GM03348 (cell line): Measurements from ENCODE around the gene GINS2.

Source experiments
- DNase-seq: peaks from one replicate; pipeline ENCODE4 v3.0.0; 2012; ENCODE audit warnings: low spot score

The GINS2 gene

DNA sequence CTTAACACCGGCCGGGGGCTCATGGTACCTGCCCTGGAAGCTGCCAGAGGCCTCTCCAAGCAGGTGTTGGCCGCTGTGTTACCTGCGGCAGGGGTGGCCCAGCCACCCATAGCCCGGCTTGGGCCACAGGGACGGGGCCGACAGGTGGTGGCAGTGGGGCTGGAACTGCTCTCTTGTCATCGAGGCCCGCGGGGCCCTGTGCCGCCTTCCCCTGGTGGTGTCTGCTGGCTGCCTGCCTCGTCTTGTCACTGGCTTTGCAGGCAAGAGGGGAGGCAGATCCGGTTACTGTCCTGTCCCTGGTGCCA, 48.5 kb downstream of the GINS2 start:
- DNase-seq = no peak

DNA sequence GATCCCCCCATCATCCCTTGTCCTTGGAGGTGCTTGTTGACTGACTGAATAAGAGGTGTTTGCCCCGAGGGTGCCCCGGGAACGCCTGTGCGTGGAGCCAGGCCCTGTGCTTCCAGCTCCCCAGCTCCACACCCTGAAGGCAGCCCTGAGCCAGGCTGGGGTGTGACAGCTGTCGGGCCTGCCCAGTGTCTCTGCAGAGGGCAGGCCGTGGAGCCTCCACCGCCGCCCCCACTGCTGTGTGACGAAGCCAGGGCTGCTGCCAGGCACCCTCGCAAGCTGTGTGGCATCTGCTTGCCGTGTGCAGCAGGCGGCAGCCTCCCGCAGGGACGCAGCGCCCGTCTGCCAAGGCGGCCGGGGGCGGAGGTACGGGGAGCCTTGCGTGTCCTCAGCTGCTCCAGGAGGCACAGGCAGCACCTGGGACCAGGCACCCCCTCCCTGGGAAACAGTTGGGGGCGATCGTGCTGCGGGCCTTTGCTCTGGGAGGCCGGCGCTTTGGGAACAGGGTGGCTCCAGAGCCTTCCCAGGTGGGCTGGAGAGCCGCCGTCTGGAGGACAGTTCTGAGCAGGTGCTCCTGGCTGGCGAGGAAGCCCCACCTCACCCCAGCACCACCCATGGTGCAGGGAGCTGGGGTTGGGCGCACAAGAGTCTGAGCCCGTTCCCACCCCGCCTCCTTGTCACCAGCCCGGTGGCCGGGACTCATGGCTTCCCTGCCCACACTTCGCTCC, 49.1 kb downstream of the GINS2 start:
- DNase-seq = no peak

DNA sequence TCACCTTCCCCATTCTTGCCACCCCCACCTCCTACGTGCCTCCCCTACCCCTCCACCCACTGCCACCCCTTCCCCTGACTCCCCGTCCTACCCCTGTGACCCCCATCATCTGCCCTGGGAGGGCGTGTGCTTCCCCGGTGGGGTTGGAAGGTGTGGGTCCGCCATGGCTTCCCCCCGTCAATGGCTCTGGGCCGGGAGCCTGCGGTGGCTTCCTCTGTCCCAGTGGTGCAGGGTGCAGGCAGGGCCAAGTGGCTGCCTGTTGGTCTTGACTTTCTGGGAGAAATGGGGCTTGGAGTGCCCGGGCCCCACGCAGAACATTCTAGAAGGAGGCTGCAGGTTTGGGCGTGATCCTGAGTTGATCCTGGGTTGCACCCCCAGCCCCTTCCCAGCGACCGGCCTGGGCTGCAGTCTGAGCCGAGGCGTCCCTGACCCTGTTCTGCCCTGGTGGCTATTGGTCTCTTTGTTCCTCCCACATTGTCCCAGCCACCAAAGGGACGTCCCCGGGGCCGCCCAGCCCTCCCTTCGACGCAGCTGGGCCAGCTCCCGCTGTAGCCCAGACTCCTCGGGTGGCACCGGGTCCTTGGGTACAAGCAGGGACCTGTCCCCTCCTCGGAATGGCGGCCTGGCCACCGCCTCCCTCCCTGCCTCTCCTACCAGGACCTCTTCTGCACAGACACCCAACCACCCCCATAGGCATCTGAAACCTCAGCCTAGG, 49.9 kb downstream of the GINS2 start:
- no peak for DNase-seq

DNA sequence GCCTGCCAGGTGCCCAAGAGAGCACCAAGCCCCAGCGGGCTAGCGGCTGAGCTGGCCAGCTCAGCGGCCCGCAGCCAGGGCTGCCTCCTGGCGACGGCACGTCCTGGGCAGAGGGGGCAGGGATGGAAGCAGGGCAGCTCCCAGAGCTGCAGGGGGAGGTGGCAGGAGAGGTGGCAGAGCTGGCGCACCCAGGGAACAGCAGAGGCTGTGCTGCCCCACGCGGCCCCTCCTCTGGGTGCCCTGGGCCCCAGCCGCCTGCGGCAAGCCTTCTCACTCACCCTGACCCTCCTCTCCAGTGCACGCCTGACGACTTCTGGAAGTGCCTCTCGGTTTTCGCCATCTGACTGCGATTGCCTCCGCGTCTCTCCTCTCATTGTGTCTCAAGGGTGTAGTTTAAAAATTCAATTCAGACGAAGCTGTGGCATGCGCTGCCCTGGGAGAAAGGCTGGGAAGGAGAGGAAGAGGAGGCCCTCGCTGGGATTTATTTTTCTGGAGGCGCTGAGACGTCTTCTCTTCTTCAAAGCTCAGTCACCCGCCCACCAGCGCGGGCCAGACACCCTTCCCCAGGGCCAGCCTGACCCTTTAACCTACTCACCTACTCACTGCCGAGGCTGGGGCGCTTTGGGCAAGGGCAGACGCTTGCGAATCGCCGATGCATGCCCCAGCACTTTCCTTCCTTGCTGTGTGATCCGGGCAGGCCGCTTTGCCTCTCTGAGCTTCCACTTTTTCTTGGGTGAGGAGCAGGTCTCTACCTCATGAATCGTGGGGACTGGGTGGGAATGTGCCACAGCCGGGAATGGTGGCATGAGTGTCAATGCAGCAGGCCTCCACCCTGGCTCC, 50.7 kb downstream of the GINS2 start:
- DNase-seq = no peak

DNA sequence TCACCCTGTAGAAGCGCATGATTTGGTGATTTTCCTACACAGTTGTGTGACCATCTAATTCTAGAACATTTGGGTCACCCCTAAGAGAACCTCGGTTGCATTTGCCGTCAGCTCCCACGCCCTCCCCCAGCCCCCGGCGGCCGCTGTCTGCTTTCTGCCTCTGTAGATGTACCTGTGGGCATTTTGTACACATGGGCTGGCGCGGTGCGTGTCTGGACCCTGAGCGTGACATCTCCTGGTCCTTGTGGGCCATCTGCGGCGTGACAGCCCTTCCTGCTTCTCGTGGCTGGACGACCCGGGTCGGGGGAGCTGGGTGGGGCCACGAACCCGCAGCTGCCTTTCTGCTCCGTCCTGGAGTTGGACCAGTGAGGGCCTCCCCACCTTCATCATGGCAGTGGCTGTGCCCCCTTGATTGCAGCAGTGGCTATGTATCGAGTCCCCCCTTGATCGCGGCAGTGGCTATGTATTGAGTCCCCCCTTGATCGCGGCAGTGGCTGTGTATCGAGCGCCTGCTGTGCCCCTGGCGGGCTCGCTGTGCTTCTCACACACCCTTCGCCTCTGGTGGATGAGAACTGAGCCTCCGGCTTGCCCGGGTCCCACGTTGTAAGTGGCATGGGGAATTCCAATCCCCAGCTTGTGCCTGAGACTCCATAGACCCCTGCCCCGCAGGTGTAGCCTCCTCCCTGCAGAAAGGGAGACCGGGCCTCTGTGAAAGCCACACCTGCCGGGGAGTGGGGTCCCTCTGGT, 51.5 kb downstream of the GINS2 start:
- no peak for DNase-seq

DNA sequence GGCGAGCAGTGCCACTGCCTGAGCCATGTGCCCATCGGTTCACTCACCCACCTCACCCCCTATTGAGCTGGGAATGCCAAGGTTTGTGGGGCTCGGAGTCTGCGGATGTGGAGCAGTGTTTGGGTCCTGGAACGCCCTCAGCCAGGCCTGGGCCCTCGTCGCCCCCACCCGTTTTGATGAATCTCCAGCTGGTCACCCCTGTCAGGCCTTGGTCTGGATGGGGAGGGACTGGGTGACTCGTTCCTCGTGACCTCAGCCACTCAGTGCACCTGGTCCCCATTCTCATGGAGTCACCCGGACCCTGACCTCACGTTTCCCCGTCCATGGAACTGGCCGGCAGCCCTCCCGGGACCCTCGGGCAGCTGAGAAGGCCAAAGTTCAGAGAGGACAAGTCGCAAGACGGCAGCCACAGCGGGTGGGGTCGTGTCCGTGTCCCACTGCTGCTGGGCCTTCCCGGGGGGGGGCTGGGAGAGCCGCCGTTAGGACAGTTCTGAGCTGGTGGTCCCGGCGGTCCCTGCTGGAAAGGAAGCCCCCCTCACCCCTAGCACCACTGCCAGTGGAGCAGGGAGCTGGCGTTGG, 52.4 kb downstream of the GINS2 start:
- no peak for DNase-seq

DNA sequence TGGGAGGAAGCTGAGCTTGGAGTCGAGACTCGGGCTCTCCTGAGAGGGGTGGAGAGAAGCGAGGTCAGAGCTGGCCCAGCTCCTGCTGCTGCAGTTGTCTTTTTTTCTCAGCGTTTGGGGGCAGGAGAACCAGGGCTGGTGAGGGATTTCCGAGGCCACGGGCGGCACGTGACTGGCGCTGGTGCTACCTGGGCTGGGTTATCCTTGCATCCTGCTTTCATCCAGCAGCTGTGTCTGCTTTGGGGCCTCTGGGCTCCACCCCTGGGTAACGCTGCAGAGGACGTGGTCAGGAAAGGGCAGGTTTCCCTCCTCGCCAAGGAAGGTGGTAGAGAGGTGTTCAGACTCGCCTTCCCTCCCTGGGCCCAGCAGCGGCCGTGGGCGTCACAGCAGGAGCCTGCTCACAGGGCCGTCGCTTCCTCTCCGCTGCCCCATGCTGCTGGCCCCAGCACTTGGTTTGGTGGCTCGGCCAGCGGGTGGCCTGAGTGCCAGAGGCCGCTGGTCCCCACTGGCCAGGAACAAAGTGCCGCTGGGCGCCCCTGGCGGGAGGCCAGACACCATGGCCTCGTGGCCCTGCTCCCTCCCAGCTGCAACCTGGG, 53.1 kb downstream of the GINS2 start:
- DNase-seq = no peak

DNA sequence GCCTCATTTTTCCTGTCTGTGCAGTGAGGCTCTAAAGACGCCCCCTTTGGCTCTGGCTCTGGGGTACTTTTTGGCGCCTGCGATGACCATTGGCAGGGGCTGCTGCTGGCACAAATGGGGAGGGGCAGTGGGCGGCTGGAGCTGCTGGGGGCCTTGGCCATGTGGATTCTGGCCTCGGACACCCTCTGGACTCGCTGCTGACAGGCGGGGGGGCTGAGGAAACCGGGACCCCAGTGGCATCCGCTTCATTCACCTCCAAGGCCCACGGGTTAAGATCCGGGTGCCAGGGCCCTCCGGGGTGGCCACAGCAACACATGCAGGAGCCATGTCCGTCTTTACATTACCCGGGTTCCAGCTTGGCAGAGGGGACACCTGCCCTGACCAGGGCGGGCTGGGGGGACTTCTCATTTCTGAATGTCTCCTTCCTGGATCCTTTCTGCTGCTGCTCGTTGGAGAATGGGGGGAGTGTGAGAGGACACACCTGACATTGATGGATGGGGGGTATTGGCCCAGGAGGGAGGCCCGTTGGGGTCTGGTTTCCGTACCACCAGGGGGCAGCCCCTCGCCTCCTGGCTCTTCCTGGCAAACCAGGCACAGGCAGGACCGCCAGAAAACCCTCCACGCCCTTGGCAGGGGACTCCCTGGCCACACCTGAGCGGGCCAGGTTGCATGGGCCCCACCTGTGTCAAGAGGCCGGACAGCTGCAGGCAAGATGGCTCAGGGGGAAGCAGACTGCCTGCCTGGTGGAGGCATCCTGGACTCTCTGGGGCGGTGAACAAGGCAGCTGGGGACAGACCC, 53.8 kb downstream of the GINS2 start:
- no peak for DNase-seq

DNA sequence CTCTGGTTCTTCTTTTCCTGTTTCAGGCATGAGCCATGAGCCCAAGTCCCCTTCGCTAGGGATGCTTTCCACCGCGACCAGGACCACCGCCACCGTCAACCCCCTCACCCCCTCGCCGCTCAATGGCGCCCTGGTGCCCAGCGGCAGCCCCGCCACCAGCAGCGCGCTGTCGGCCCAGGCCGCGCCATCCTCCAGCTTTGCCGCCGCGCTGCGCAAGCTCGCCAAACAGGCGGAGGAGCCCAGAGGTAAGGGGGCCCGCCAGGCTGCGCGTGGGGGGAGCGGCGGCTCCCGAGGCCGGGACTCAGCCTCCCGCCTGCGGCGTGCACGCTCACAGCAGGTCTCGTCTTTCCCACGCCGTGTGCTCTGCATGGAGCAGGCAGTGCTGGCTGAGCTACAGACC, 54.9 kb downstream of the GINS2 start:
- no peak for DNase-seq

DNA sequence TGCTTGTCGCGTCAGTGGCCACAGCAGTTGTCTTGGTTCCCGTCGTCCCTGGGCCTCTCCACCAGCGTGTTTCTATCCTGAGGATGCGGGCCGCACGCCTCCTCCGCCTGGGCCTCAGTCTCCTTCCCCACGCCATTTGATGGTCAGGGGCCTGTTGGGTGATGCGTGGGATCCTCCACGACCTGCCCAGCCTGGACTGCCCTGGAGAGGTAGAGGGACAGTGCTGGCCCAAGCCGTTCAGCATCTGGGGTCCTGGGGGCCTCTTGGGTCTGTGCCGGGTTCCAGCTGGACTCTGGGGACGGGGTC, 55.4 kb downstream of the GINS2 start:
- no peak for DNase-seq

DNA sequence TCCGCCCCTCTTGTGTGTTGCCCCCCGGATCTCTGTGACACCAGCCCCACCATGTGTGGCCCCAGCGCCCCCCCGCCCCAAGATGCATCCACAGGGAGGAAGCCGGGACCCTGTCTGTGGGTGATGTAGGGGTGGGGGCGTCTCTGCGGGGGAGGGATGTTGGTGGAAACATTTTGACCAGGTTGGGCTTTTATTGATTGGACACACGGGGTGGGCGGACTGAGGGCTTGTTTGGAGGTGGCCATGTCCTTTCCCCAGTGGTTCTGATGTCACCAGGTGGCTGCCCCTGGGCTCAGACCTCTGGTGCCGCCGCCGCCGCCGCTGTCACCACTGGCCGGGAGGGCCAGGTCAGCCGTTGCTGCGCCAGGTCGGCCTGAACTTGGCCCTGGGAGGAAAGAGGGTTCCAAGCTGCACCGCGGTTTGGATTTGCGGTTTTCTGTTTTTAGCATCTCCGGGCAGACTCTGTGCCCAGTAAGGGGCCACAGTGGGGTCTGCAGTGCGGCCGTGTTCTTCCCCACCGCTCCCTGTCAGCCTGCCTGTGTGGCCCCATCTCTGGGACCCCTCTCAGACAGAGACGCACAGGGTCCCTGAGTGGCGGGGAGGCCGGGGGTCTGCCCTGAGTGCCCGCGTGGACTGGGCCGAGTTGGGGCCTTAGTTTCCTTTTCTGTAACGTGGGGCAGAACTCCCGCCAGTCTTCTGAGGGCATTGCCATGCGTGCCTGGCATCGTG, 55.9 kb downstream of the GINS2 start:
- no peak for DNase-seq

DNA sequence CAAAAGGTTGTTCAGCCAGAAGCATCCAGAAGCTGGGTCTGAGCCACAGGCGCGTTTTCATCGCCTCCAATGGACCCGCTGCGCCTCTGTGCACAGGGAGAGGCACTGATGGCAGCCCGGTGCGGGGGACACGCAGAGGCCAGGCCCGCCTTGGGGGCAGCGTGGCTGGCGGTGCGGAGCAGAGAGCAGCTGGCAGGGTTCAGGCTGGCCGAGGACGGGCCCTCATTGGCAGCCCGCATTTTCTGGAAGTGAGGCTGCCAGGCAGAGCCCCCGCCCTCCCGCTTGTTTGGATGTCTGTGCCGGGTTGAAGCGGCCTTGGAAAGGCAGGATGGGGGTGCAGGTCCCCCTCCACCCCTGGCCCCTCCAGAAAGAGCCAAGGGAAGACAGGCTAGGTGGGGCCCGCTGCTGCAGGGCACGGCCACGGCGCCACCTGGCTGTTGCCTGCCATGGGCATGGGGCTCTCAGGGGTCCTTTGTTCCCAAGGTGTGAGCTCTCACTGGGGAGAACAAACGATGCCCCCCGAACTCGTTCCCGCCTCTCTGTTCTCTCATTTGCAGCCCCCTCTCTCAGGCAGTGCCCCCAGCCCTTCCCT, 56.9 kb downstream of the GINS2 start:
- no peak for DNase-seq

DNA sequence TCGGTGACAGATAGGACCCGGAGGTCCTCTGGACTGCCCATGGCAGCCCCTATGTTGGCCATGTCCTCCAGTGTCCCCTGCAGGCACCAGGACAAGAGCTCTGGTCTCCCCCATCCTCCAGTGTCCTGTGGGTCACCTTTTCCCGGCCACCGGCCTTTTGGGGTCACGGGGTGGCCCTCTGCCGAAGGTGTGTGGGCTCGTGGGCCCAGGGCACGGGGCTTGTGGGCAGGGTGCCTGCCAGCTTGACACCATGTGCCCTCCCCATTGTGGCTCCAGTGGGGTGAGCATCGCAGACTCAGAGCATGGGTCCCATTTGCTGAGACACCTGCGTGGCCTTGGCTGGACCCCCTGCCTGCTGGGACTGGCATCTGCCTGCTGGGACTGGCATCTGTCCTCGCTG, 57.5 kb downstream of the GINS2 start:
- DNase-seq = no peak

DNA sequence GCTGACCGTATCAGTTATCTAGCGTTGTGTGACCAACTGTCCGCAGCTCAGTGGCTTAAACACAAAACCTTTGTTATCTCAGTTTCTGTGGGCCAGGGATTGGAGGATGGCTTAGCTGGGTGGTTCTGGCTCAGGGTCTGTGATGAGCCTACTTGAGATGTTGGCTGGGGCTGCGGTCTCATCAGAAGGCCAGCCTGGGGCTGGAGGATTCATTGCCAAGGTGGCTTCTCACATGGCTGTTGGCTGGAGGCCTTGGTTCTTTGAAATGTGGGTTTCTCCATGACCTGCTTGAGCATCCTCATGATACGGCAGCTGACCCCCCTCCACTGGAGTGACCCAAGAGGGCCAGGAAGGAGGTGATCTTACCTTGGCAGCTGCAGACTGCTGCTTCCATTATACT, 58.9 kb downstream of the GINS2 start:
- no peak for DNase-seq

DNA sequence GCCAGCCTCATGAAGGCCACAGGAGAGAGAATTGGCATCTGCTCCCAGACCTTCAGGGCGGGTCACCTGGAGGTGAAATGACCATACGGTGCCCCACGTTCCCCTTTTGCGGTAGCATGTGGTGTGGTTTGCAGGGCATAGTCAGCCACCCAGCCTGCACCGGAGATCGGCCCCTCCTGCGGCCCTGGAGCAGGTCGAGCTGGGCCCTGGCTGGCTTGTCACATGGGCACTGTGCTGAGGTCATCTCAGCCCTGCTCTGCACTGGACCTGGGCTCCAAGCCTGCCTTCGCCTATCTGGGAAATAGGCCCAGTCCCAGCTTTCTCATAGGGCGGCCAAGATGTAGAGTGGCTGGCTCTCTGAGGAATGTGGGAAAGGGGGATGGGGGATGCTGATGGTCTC, 59.4 kb downstream of the GINS2 start:
- DNase-seq = no peak

DNA sequence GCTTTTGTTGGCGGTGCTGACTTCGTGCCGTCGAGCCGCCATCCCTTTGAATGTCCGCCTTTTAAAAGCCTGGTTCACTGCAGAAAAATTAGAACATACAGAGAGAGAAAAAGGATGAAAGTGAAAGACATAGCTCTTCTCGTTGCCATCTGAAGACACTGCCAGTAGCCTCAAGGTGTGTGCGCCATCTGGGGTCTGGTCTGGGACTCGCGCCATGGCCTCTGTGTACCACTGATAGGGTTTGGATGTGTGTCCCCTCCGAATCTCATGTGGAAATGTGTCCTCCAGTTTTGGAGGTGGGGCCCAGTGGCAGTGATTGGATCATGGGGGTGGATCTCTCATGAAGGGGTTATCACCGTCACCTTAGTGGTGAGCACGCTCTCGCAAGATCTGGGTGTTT, 60.1 kb downstream of the GINS2 start:
- DNase-seq = no peak

DNA sequence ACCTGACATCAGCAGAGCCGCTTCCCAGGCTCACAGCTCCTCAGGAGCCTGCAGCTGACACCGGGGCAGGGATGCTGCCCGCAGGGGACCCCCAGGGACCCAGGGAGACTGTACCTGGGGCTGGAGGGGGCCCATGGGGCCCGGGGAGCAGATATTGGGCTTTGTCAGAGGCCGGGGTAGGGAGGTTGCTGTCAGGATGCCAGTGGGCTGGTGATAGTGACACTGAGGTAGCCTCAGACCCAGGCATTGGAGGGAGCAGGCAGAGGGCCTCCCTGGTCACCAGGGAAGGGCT, 60.5 kb downstream of the GINS2 start:
- no peak for DNase-seq

DNA sequence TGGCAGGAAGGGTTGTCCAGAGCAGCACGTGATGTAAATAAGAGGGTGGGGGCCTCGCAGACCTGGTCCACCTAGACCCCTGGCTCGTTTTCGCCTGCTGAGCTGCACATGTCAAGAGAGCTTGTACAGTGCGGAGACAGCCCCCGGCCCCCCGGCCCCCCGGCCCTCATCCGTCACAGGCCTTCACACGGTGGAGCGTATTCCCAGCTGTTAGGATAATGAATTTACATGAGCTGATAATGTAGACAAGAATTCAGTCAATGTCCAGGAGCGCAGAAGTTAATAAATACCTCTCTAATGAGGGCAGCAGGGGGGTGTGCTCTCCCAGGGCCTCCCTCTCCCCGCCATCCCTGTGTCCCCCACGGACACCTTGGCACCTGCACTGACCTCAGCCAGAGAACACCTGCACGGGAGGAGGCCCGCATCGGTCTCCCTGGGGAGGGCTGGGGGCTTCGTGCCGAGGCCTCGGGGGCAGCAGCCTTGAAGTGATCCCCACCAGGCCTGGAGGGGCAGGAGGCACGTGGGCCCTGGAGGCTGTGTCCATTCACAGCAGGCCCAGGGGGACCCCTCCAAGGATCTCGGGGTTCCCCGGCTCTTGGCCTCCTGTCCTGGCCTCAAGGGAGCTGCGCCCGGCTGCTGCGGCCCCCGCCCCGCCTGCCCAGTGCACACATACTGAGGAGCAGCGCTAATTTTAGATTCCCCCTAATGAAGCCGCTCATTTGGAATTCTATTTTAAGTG, 61.1 kb downstream of the GINS2 start:
- DNase-seq = no peak

DNA sequence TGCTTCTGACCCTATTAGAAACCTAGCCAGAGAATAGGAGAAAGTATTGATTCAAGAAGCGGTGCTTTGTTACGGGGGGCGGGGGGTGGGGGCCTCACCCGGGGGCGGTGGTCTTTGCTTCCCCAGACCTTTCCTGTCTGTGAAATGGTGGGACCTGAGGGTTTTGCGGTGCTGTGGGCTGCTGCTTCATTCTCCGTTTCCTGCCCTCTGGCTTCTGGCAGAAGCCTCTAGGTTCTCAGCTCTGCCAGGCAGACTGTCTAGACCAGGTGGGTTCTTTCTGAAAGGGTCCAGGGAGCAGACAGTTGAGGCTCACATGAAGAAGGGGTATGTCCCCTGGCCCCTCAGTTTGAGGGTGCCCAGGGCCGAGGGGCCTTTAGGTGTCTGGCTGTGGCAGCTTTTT, 61.7 kb downstream of the GINS2 start:
- no peak for DNase-seq
